Cardiac muscle cell (in vitro differentiated cells and primary cell): ENCODE results near the gene NR1H2. TPM values are rescaled to one million over a fixed set of nuclear protein-coding genes. Genes with fewer than 3 reads are reported as not detected.

ENCODE experiments used
- DNase-seq, 2 donors: peaks; one replicate each; pipeline versions ENCODE4 v3.0.0 to v3.0.0-alpha.2; 2010 to 2017; ENCODE audit warnings: low read depth in 1 of 2, low spot score in 1 of 2
- H3K27ac ChIP-seq: fragments of 200-600 bp; sonication (generic); 2 replicates; pipeline ENCODE4 v1.5.1; 2016
- H3K27me3 ChIP-seq: fragments of 200-600 bp; sonication (generic); 2 replicates; pipeline ENCODE4 v1.6.0; 2016; ENCODE audit warnings: control low read depth
- H3K36me3 ChIP-seq: fragments of 200-600 bp; sonication (generic); 2 replicates; pipeline ENCODE4 v1.5.1; 2016; ENCODE audit warnings: control low read depth
- H3K4me1 ChIP-seq: fragments of 200-600 bp; sonication (generic); 2 replicates; pipeline ENCODE4 v1.8.1; 2017; ENCODE audit warnings: low read depth, mild to moderate bottlenecking, mixed run types
- H3K4me3 ChIP-seq: fragments of 200-600 bp; sonication (generic); 2 replicates; pipeline ENCODE4 v1.5.1; 2016; ENCODE audit warnings: mild to moderate bottlenecking
- H3K9me3 ChIP-seq: fragments of 200-600 bp; sonication (generic); 2 replicates; pipeline ENCODE4 v1.5.1; 2017; ENCODE audit warnings: low read depth, mild to moderate bottlenecking, control low read depth
- CTCF ChIP-seq: IDR thresholded peaks from 2 replicates; pipeline ENCODE4 v1.5.1; 2012; ENCODE audit warnings: low read depth, mild to moderate bottlenecking, low read length
- polyA plus RNA-seq: library from polyadenylated mRNA; unstranded; fragments of >200 nt; fragmentation: Nextera tagmentation; extraction: Ambion mirVana; gene quantifications from 2 replicates; pipeline ENCODE4 v1.2.1, GENCODE V29; 2016
- total RNA-seq: library from RNA; depleted of rRNA; stranded (reverse); fragments of >200 nt; gene quantifications from 2 replicates; pipeline ENCODE4 v1.2.3, GENCODE V29; 2016

The NR1H2 gene
- total and polyA plus RNA-seq, 2 experiments from 2014 or later = 58.3 to 60.1 TPM

GRCh38 chr19:50402544-50403301 lies 26.5 kb downstream of the NR1H2 start:
- H3K4me3 ChIP-seq = no peak overlapping the region
- no peak for TF ChIP-seq CTCF
- no peaks in the 10 kb centered on the region for H3K27me3 ChIP-seq
- H3K36me3 ChIP-seq = no peaks in the 10 kb centered on the region
- H3K27ac ChIP-seq = no peak overlapping the region
- DNase-seq = no peak
- no peaks in the 10 kb centered on the region for H3K4me1 ChIP-seq
- H3K9me3 ChIP-seq = no peaks in the 10 kb centered on the region

- no peak for DNase-seq
- no peak for TF ChIP-seq CTCF
Measured at GRCh38 chr19:50406156-50406820, 30.0 kb downstream of the NR1H2 start.

GRCh38 chr19:50406829-50407228 lies 30.6 kb downstream of the NR1H2 start:
- H3K27ac ChIP-seq = no peak overlapping the region
- H3K27me3 ChIP-seq = no peaks in the 10 kb centered on the region
- H3K9me3 ChIP-seq = no peaks in the 10 kb centered on the region
- no peak overlapping the region for H3K4me3 ChIP-seq
- H3K4me1 ChIP-seq = no peaks in the 10 kb centered on the region
- H3K36me3 ChIP-seq = peaks cover 5% of the 10 kb centered on the region
- DNase-seq = no peak
- no peak for TF ChIP-seq CTCF

More at GRCh38 chr19:50406156-50406820, 30.0 kb downstream of the NR1H2 start:
- H3K36me3 ChIP-seq = peaks cover 5% of the 10 kb centered on the region
- no peak overlapping the region for H3K27ac ChIP-seq
- H3K4me3 ChIP-seq = no peak overlapping the region
- no peaks in the 10 kb centered on the region for H3K4me1 ChIP-seq
- no peaks in the 10 kb centered on the region for H3K27me3 ChIP-seq
- H3K9me3 ChIP-seq = no peaks in the 10 kb centered on the region

- no peak overlapping the region for H3K27ac ChIP-seq
- H3K4me3 ChIP-seq = no peak overlapping the region
- no peak for DNase-seq
- H3K36me3 ChIP-seq = peaks cover 5% of the 10 kb centered on the region
- H3K27me3 ChIP-seq = no peaks in the 10 kb centered on the region
- H3K9me3 ChIP-seq = no peaks in the 10 kb centered on the region
- no peaks in the 10 kb centered on the region for H3K4me1 ChIP-seq
- TF ChIP-seq CTCF = no peak
Measured at GRCh38 chr19:50409347-50409746, 33.1 kb downstream of the NR1H2 start.

GRCh38 chr19:50410109-50410508 lies 33.9 kb downstream of the NR1H2 start:
- no peaks in the 10 kb centered on the region for H3K4me1 ChIP-seq
- no peaks in the 10 kb centered on the region for H3K9me3 ChIP-seq
- no peak overlapping the region for H3K4me3 ChIP-seq
- H3K36me3 ChIP-seq = peaks cover 5% of the 10 kb centered on the region
- TF ChIP-seq CTCF = no peak
- H3K27ac ChIP-seq = no peak overlapping the region
- DNase-seq = no peak
- H3K27me3 ChIP-seq = no peaks in the 10 kb centered on the region
